ENCODE measurements around the gene SYTL3. TPM values are rescaled to one million over a fixed set of nuclear protein-coding genes. Genes with fewer than 3 reads are reported as not detected.

SYTL3 gene
- total RNA-seq, 1 donor from 2014 or later = 0.48 TPM

GRCh38 chr6:158717341-158718330, 67.8 kb downstream of the SYTL3 start:
- no peak for DNase-seq (ENCODE audit: extremely low spot score, unreplicated experiment)
- H3K4me3 Mint-ChIP-seq (ENCODE audit: unreplicated experiment) = no peak overlapping the region

GRCh38 chr6:158718461-158719046, 68.7 kb downstream of the SYTL3 start:
- H3K4me3 Mint-ChIP-seq (ENCODE audit: unreplicated experiment) = no peak overlapping the region
- no peak for DNase-seq (ENCODE audit: extremely low spot score, unreplicated experiment)
- H3K4me1 Mint-ChIP-seq (ENCODE audit: unreplicated experiment) = peaks cover 9% of the 10 kb centered on the region
- peak; percentile 60 for TF ChIP-seq CTCF (IDR thresholded peaks at IDR 0.05)
- no peaks in the 10 kb centered on the region for H3K27me3 Mint-ChIP-seq (ENCODE audit: unreplicated experiment)
- no peak overlapping the region for H3K27ac Mint-ChIP-seq (ENCODE audit: unreplicated experiment)
- H3K36me3 Mint-ChIP-seq (ENCODE audit: unreplicated experiment) = no peaks in the 10 kb centered on the region
- no peaks in the 10 kb centered on the region for H3K9me3 Mint-ChIP-seq (ENCODE audit: unreplicated experiment)

More at GRCh38 chr6:158717341-158718330, 67.8 kb downstream of the SYTL3 start:
- Mint-ChIP-seq H3K4me1 (ENCODE audit: unreplicated experiment) (peaks cover 9% of the 10 kb centered on the region), H3K36me3 (ENCODE audit: unreplicated experiment) (no peaks in the 10 kb centered on the region), H3K27ac (ENCODE audit: unreplicated experiment) (no peak overlapping the region), H3K27me3 (ENCODE audit: unreplicated experiment) (no peaks in the 10 kb centered on the region), H3K9me3 (ENCODE audit: unreplicated experiment) (no peaks in the 10 kb centered on the region)
- no peak for TF ChIP-seq CTCF (IDR thresholded peaks at IDR 0.05)

- H3K4me1 Mint-ChIP-seq (ENCODE audit: unreplicated experiment) = peaks cover 6% of the 10 kb centered on the region
- no peaks in the 10 kb centered on the region for H3K27me3 Mint-ChIP-seq (ENCODE audit: unreplicated experiment)
- no peaks in the 10 kb centered on the region for H3K36me3 Mint-ChIP-seq (ENCODE audit: unreplicated experiment)
- no peak for TF ChIP-seq CTCF (IDR thresholded peaks at IDR 0.05)
- H3K27ac Mint-ChIP-seq (ENCODE audit: unreplicated experiment) = no peak overlapping the region
- DNase-seq (ENCODE audit: extremely low spot score, unreplicated experiment) = no peak
- no peak overlapping the region for H3K4me3 Mint-ChIP-seq (ENCODE audit: unreplicated experiment)
- H3K9me3 Mint-ChIP-seq (ENCODE audit: unreplicated experiment) = no peaks in the 10 kb centered on the region
These were observed 72.4 kb downstream of the SYTL3 start for GRCh38 chr6:158722176-158722729.

- no peak for DNase-seq (ENCODE audit: extremely low spot score, unreplicated experiment)
- Mint-ChIP-seq H3K9me3 (ENCODE audit: unreplicated experiment) (no peaks in the 10 kb centered on the region), H3K36me3 (ENCODE audit: unreplicated experiment) (no peaks in the 10 kb centered on the region), H3K27ac (ENCODE audit: unreplicated experiment) (no peak overlapping the region), H3K4me1 (ENCODE audit: unreplicated experiment) (peaks cover 3% of the 10 kb centered on the region), H3K4me3 (ENCODE audit: unreplicated experiment) (no peak overlapping the region), H3K27me3 (ENCODE audit: unreplicated experiment) (no peaks in the 10 kb centered on the region)
- TF ChIP-seq CTCF (IDR thresholded peaks at IDR 0.05) = no peak
These were observed 75.8 kb downstream of the SYTL3 start for GRCh38 chr6:158725704-158726103.

Measured in osteocyte (in vitro differentiated cells).